HEK293 (cell line): ENCODE measurements around the gene CETP.

Experiments
- CTCF ChIA-PET: fragments of 350-600 bp; formaldehyde crosslinking; extraction: SDS; loops from one replicate; lab custom pipeline; 2021; ENCODE audit warnings: antibody characterized with exemption; lab: Yijun Ruan, JAX
- POLR2A ChIA-PET: fragments of 300-600 bp; formaldehyde crosslinking; extraction: SDS; loops from one replicate; lab custom pipeline; 2020; ENCODE audit warnings: antibody characterized with exemption, inconsistent platforms; lab: Yijun Ruan, JAX
- H3K27ac ChIP-seq: fragments of 200-500 bp; sonication (Bioruptor generic); 2 replicates; pipeline ENCODE4 v1.5.1; 2014; ENCODE audit warnings: low read depth, low read length, control low read depth, inconsistent platforms; ENCODE audit errors: extremely low read depth
- H3K36me3 ChIP-seq, 2 experiments: fragments of 200-500 bp in 1 of 2; sonication (Bioruptor generic) in 1 of 2; 1 replicate in 1 of 2; 2 replicates in 1 of 2; pipeline ENCODE4 v1.5.1; 2014 to 2017; ENCODE audit warnings: inconsistent platforms in 2 of 2, low read length in 2 of 2; ENCODE audit not compliant: control insufficient read depth in 2 of 2, insufficient read depth in 1 of 2
- H3K4me1 ChIP-seq: fragments of 200-500 bp; sonication (Bioruptor generic); 2 replicates; pipeline ENCODE4 v1.5.1; 2014; ENCODE audit warnings: mild to moderate bottlenecking, low read length, inconsistent platforms; ENCODE audit not compliant: control insufficient read depth, insufficient read depth
- H3K4me3 ChIP-seq: 2 replicates; pipeline ENCODE4 v1.5.1; 2011; ENCODE audit warnings: low read depth, mild to moderate bottlenecking, control low read depth, low read length, moderate library complexity
- H3K9me3 ChIP-seq: fragments of 200-500 bp; sonication (Bioruptor generic); 2 replicates; pipeline ENCODE4 v1.5.1; 2014; ENCODE audit warnings: low read depth, low read length, inconsistent platforms; ENCODE audit not compliant: control insufficient read depth, insufficient read depth
- EGR2 ChIP-seq: fragments of 450-650 bp; formaldehyde crosslinking; IDR thresholded peaks from 2 replicates; pipeline ENCODE4 v1.5.1; 2016; ENCODE audit warnings: low read depth, missing biosample characterization, missing genetic modification characterization
- GLIS2 ChIP-seq: fragments of 450-650 bp; formaldehyde crosslinking; IDR thresholded peaks from 2 replicates; pipeline ENCODE4 v1.5.1; 2016; ENCODE audit warnings: missing biosample characterization, missing genetic modification characterization
- PRDM1 ChIP-seq: fragments of 450-650 bp; formaldehyde crosslinking; IDR thresholded peaks from 2 replicates; pipeline ENCODE4; 2016; ENCODE audit warnings: missing biosample characterization, missing genetic modification characterization
- SALL2 ChIP-seq: fragments of 450-650 bp; formaldehyde crosslinking; IDR thresholded peaks from 2 replicates; pipeline ENCODE4 v1.5.0; 2017; ENCODE audit warnings: missing biosample characterization, mild to moderate bottlenecking, missing genetic modification characterization, borderline replicate concordance
- SCRT2 ChIP-seq: fragments of 450-650 bp; formaldehyde crosslinking; IDR thresholded peaks from 2 replicates; pipeline ENCODE4 v1.5.1; 2016; ENCODE audit warnings: missing biosample characterization, missing genetic modification characterization
- SP2 ChIP-seq: fragments of 450-650 bp; formaldehyde crosslinking; IDR thresholded peaks from 2 replicates; pipeline ENCODE4 v1.5.1; 2016; ENCODE audit warnings: missing biosample characterization, missing genetic modification characterization
- ZNF157 ChIP-seq: fragments of 450-650 bp; formaldehyde crosslinking; IDR thresholded peaks from 2 replicates; pipeline ENCODE4 v1.5.1; 2016; ENCODE audit warnings: missing biosample characterization, missing genetic modification characterization
- ZNF19 ChIP-seq: fragments of 450-650 bp; formaldehyde crosslinking; IDR thresholded peaks from 2 replicates; pipeline ENCODE4; 2016; ENCODE audit warnings: missing biosample characterization, missing genetic modification characterization, low read depth
- ZNF302 ChIP-seq: fragments of 450-650 bp; formaldehyde crosslinking; IDR thresholded peaks from 2 replicates; pipeline ENCODE4 v1.5.1; 2016; ENCODE audit warnings: missing biosample characterization, missing genetic modification characterization, low read depth
- ZNF350 ChIP-seq: fragments of 450-650 bp; formaldehyde crosslinking; IDR thresholded peaks from 2 replicates; pipeline ENCODE4 v1.5.0; 2017; ENCODE audit warnings: missing biosample characterization, mild to moderate bottlenecking, missing genetic modification characterization
- ZNF354C ChIP-seq: fragments of 450-650 bp; formaldehyde crosslinking; IDR thresholded peaks from 2 replicates; pipeline ENCODE4 v1.5.1; 2016; ENCODE audit warnings: missing biosample characterization, missing genetic modification characterization, low read depth, borderline replicate concordance
- ZNF391 ChIP-seq: fragments of 450-650 bp; formaldehyde crosslinking; IDR thresholded peaks from 2 replicates; pipeline ENCODE4 v1.5.1; 2016; ENCODE audit warnings: low read depth, missing biosample characterization, missing genetic modification characterization, borderline replicate concordance
- ZNF394 ChIP-seq: fragments of 450-650 bp; formaldehyde crosslinking; IDR thresholded peaks from 2 replicates; pipeline ENCODE4 v1.5.1; 2016; ENCODE audit warnings: missing biosample characterization, missing genetic modification characterization, mild to moderate bottlenecking, moderate library complexity, borderline replicate concordance
- ZNF514 ChIP-seq: fragments of 450-650 bp; formaldehyde crosslinking; IDR thresholded peaks from 2 replicates; pipeline ENCODE4 v1.5.1; 2016; ENCODE audit warnings: missing biosample characterization, missing genetic modification characterization
- ZNF596 ChIP-seq: fragments of 450-650 bp; IDR thresholded peaks from 2 replicates; pipeline ENCODE4 v1.5.0; 2018; ENCODE audit warnings: missing biosample characterization, mild to moderate bottlenecking, missing genetic modification characterization, moderate library complexity
- ZNF621 ChIP-seq: fragments of 450-650 bp; formaldehyde crosslinking; IDR thresholded peaks from 2 replicates; pipeline ENCODE4 v1.5.1; 2017; ENCODE audit warnings: missing biosample characterization, missing genetic modification characterization
- ZNF768 ChIP-seq: fragments of 450-650 bp; formaldehyde crosslinking; IDR thresholded peaks from 2 replicates; pipeline ENCODE4 v1.5.1; 2018; ENCODE audit warnings: missing biosample characterization, mild to moderate bottlenecking, missing genetic modification characterization
- TF ChIP-seq, protein P1 (sequence below): fragments of 450-650 bp; formaldehyde crosslinking; IDR thresholded peaks from 2 replicates; pipeline ENCODE4 v1.5.1; 2016; ENCODE audit warnings: missing biosample characterization, missing genetic modification characterization
- TF ChIP-seq, protein P2 (sequence below): fragments of 450-650 bp; formaldehyde crosslinking; IDR thresholded peaks from 2 replicates; pipeline ENCODE4; 2016; ENCODE audit warnings: missing biosample characterization, missing genetic modification characterization

The CETP gene

GRCh38 chr16:56969769-56970168 is 8.0 kb downstream of the CETP start:
- TF ChIP-seq GLIS2 = no peak
- no peak for TF ChIP-seq ZNF391 (tag by site-specific recombination)
- no peak for TF ChIP-seq PRDM1 (tag by site-specific recombination)
- TF ChIP-seq ZNF350 (tag by site-specific recombination) = no peak
- no peak for TF ChIP-seq ZNF514
- TF ChIP-seq ZNF621 (tag by site-specific recombination) = no peak
- TF ChIP-seq ZNF394 (tag by site-specific recombination) = no peak
- no peak for TF ChIP-seq ZNF19
- TF ChIP-seq, protein P1, sequence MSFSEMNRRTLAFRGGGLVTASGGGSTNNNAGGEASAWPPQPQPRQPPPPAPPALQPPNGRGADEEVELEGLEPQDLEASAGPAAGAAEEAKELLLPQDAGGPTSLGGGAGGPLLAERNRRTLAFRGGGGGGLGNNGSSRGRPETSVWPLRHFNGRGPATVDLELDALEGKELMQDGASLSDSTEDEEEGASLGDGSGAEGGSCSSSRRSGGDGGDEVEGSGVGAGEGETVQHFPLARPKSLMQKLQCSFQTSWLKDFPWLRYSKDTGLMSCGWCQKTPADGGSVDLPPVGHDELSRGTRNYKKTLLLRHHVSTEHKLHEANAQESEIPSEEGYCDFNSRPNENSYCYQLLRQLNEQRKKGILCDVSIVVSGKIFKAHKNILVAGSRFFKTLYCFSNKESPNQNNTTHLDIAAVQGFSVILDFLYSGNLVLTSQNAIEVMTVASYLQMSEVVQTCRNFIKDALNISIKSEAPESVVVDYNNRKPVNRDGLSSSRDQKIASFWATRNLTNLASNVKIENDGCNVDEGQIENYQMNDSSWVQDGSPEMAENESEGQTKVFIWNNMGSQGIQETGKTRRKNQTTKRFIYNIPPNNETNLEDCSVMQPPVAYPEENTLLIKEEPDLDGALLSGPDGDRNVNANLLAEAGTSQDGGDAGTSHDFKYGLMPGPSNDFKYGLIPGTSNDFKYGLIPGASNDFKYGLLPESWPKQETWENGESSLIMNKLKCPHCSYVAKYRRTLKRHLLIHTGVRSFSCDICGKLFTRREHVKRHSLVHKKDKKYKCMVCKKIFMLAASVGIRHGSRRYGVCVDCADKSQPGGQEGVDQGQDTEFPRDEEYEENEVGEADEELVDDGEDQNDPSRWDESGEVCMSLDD = no peak
- no peak for TF ChIP-seq ZNF157
- TF ChIP-seq SP2 (tag by site-specific recombination) = no peak
- no peak for TF ChIP-seq SALL2
- no peak for TF ChIP-seq ZNF596 (tag by site-specific recombination)
- TF ChIP-seq EGR2 (tag by site-specific recombination) = no peak
- TF ChIP-seq, protein P2, sequence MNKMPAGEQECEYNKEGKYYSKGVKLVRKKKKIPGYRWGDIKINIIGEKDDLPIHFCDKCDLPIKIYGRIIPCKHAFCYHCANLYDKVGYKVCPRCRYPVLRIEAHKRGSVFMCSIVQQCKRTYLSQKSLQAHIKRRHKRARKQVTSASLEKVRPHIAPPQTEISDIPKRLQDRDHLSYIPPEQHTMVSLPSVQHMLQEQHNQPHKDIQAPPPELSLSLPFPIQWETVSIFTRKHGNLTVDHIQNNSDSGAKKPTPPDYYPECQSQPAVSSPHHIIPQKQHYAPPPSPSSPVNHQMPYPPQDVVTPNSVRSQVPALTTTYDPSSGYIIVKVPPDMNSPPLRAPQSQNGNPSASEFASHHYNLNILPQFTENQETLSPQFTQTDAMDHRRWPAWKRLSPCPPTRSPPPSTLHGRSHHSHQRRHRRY (tag by site-specific recombination) = no peak
- no peak for TF ChIP-seq ZNF768 (tag by site-specific recombination)
- TF ChIP-seq ZNF354C (tag by site-specific recombination) = no peak
- no peak for TF ChIP-seq ZNF302 (tag by site-specific recombination)
- TF ChIP-seq, all 188 proteins: peak for 0
- H3K4me1 ChIP-seq = no peaks in the 10 kb centered on the region
- ChIA-PET CTCF (interaction anchor here (1.1 kb wide), 1 partner anchor 14 kb away, joined by 10 read pairs; no protein-coding TSS in a partner anchor), POLR2A (interaction anchor here (2.1 kb wide), 1 partner anchor 20 kb away, joined by 8 read pairs; the partner anchor contains the start of gene NLRC5)
- no peak overlapping the region for H3K4me3 ChIP-seq
- H3K36me3 ChIP-seq = no peaks in the 10 kb centered on the region
- no peaks in the 10 kb centered on the region for H3K9me3 ChIP-seq
- no peak overlapping the region for H3K27ac ChIP-seq

- Histone ChIP-seq H3K36me3 (no peaks in the 10 kb centered on the region), H3K9me3 (no peaks in the 10 kb centered on the region), H3K4me1 (no peaks in the 10 kb centered on the region), H3K4me3 (no peak overlapping the region), H3K27ac (no peak overlapping the region)
- POLR2A ChIA-PET = interaction anchor here (2.1 kb wide), 1 partner anchor 18 kb away, joined by 8 read pairs; the partner anchor contains the start of gene NLRC5
- TF ChIP-seq SCRT2 (0 out of 2 replicates have a peak, but pooled peaks have one; percentile 10), ZNF157 (no peak)
- CTCF ChIA-PET = interaction anchor here (0.5 to 1.3 kb wide), 2 partner anchors 7 to 196 kb away, joined by 3 to 4 read pairs; no protein-coding TSS in a partner anchor
Measured at GRCh38 chr16:56970934-56971767, 9.4 kb downstream of the CETP start.
